ENCODE data around the gene TMPRSS13.

The TMPRSS13 gene

GRCh38 chr11:117924631-117925170 lies 4.5 kb downstream of the TMPRSS13 start:
- no peak overlapping the region for H2AFZ ChIP-seq (ENCODE audit: insufficient read depth, low read length, poor library complexity)
- H3K9me3 ChIP-seq (ENCODE audit: insufficient read depth, low read depth, low read length), result no peaks in the 10 kb centered on the region

GRCh38 chr11:117923773-117924172 lies 5.4 kb downstream of the TMPRSS13 start:
- Histone ChIP-seq H2AFZ (ENCODE audit: insufficient read depth, low read length, poor library complexity) (no peak overlapping the region), H2BK120ac (ENCODE audit: insufficient read depth, low read length, poor library complexity) (no peak overlapping the region)
- no CpG with 5 or more reads among the region's 7 CpGs for WGBS (ENCODE audit: extremely low coverage, insufficient coverage, insufficient read length)

More at GRCh38 chr11:117924631-117925170, 4.5 kb downstream of the TMPRSS13 start:
- Histone ChIP-seq H3K27me3 (ENCODE audit: insufficient read depth, low read length) (no peaks in the 10 kb centered on the region), H4K12ac (ENCODE audit: low read depth, low read length) (no peak overlapping the region), H3K14ac (ENCODE audit: low read length) (no peak overlapping the region), H3K23ac (ENCODE audit: low read length) (no peak overlapping the region), H3K4me1 (ENCODE audit: control insufficient read depth in 1 of 2, insufficient read depth in 2 of 2, low read length in 2 of 2) (peaks cover 16 to 23% of the 10 kb centered on the region in 2 experiments), H2BK120ac (ENCODE audit: insufficient read depth, low read length, poor library complexity) (no peak overlapping the region), H3K79me1 (ENCODE audit: low read length) (peaks cover 2% of the 10 kb centered on the region), H3K4me3 (ENCODE audit: low read depth, low read length) (no peak overlapping the region), H4K8ac (ENCODE audit: low read depth, low read length) (no peak overlapping the region), H3K9ac (ENCODE audit: low read length) (no peak overlapping the region), H3K36me3 (ENCODE audit: control insufficient read depth in 1 of 2, insufficient read depth in 2 of 2, low read length in 2 of 2) (no peaks in the 10 kb centered on the region), H4K91ac (ENCODE audit: low read depth, low read length) (no peak overlapping the region), H3K27ac (ENCODE audit: low read depth, low read length) (no peak overlapping the region), H2AK5ac (ENCODE audit: low read length) (no peak overlapping the region), H2BK12ac (ENCODE audit: low read length) (no peak overlapping the region), H3K4ac (ENCODE audit: low read depth, low read length) (no peak overlapping the region), H3K4me2 (ENCODE audit: low read length) (no peak overlapping the region), H3K79me2 (ENCODE audit: control insufficient read depth, insufficient read depth, low read length, poor library complexity) (no peaks in the 10 kb centered on the region), H2BK5ac (ENCODE audit: low read depth, low read length, poor library complexity) (no peak overlapping the region), H3K18ac (ENCODE audit: low read length) (no peak overlapping the region)
- WGBS (ENCODE audit: extremely low coverage, insufficient coverage, insufficient read length), result no CpG with 5 or more reads among the region's 11 CpGs
- DNase-seq, result no peak

GRCh38 chr11:117923275-117923674 lies 5.9 kb downstream of the TMPRSS13 start:
- no peak overlapping the region for H3K14ac ChIP-seq (ENCODE audit: low read length)
- H3K4me1 ChIP-seq (ENCODE audit: control insufficient read depth in 1 of 2, insufficient read depth in 2 of 2, low read length in 2 of 2), result peaks cover 6 to 14% of the 10 kb centered on the region in 2 experiments
- H3K4me2 ChIP-seq (ENCODE audit: low read length), result no peak overlapping the region
- no peak overlapping the region for H2BK12ac ChIP-seq (ENCODE audit: low read length)
- no peak for DNase-seq
- no peak overlapping the region for H3K27ac ChIP-seq (ENCODE audit: low read depth, low read length)
- no peak overlapping the region for H2BK5ac ChIP-seq (ENCODE audit: low read depth, low read length, poor library complexity)
- no peak overlapping the region for H4K8ac ChIP-seq (ENCODE audit: low read depth, low read length)
- H3K27me3 ChIP-seq (ENCODE audit: insufficient read depth, low read length), result no peaks in the 10 kb centered on the region
- H3K18ac ChIP-seq (ENCODE audit: low read length), result no peak overlapping the region
- no peak overlapping the region for H2BK120ac ChIP-seq (ENCODE audit: insufficient read depth, low read length, poor library complexity)
- H3K9me3 ChIP-seq (ENCODE audit: insufficient read depth, low read depth, low read length), result no peaks in the 10 kb centered on the region
- no peak overlapping the region for H3K4ac ChIP-seq (ENCODE audit: low read depth, low read length)
- no peak overlapping the region for H4K12ac ChIP-seq (ENCODE audit: low read depth, low read length)
- H2AFZ ChIP-seq (ENCODE audit: insufficient read depth, low read length, poor library complexity), result no peak overlapping the region
- no peak overlapping the region for H3K9ac ChIP-seq (ENCODE audit: low read length)
- H3K79me2 ChIP-seq (ENCODE audit: control insufficient read depth, insufficient read depth, low read length, poor library complexity), result no peaks in the 10 kb centered on the region
- H3K36me3 ChIP-seq (ENCODE audit: control insufficient read depth in 1 of 2, insufficient read depth in 2 of 2, low read length in 2 of 2), result no peaks in the 10 kb centered on the region
- no CpG with 5 or more reads among the region's 4 CpGs for WGBS (ENCODE audit: extremely low coverage, insufficient coverage, insufficient read length)
- no peak overlapping the region for H3K23ac ChIP-seq (ENCODE audit: low read length)
- no peak overlapping the region for H3K4me3 ChIP-seq (ENCODE audit: low read depth, low read length)
- H2AK5ac ChIP-seq (ENCODE audit: low read length), result no peak overlapping the region
- no peaks in the 10 kb centered on the region for H3K79me1 ChIP-seq (ENCODE audit: low read length)
- no peak overlapping the region for H4K91ac ChIP-seq (ENCODE audit: low read depth, low read length)

More at GRCh38 chr11:117923773-117924172, 5.4 kb downstream of the TMPRSS13 start:
- Histone ChIP-seq H3K9me3 (ENCODE audit: insufficient read depth, low read depth, low read length) (no peaks in the 10 kb centered on the region), H3K23ac (ENCODE audit: low read length) (no peak overlapping the region), H3K79me1 (ENCODE audit: low read length) (no peaks in the 10 kb centered on the region), H3K4ac (ENCODE audit: low read depth, low read length) (no peak overlapping the region), H2BK5ac (ENCODE audit: low read depth, low read length, poor library complexity) (no peak overlapping the region), H3K4me2 (ENCODE audit: low read length) (no peak overlapping the region), H3K36me3 (ENCODE audit: control insufficient read depth in 1 of 2, insufficient read depth in 2 of 2, low read length in 2 of 2) (no peaks in the 10 kb centered on the region), H3K9ac (ENCODE audit: low read length) (no peak overlapping the region), H4K8ac (ENCODE audit: low read depth, low read length) (no peak overlapping the region), H3K18ac (ENCODE audit: low read length) (no peak overlapping the region), H3K27ac (ENCODE audit: low read depth, low read length) (no peak overlapping the region), H2AK5ac (ENCODE audit: low read length) (no peak overlapping the region), H3K27me3 (ENCODE audit: insufficient read depth, low read length) (no peaks in the 10 kb centered on the region), H3K14ac (ENCODE audit: low read length) (no peak overlapping the region), H3K4me1 (ENCODE audit: control insufficient read depth in 1 of 2, insufficient read depth in 2 of 2, low read length in 2 of 2) (peaks cover 7 to 15% of the 10 kb centered on the region in 2 experiments), H4K12ac (ENCODE audit: low read depth, low read length) (no peak overlapping the region), H4K91ac (ENCODE audit: low read depth, low read length) (no peak overlapping the region), H3K4me3 (ENCODE audit: low read depth, low read length) (no peak overlapping the region), H3K79me2 (ENCODE audit: control insufficient read depth, insufficient read depth, low read length, poor library complexity) (no peaks in the 10 kb centered on the region), H2BK12ac (ENCODE audit: low read length) (no peak overlapping the region)
- no peak for DNase-seq

- Histone ChIP-seq H2AFZ (ENCODE audit: insufficient read depth, low read length, poor library complexity) (no peak overlapping the region), H3K14ac (ENCODE audit: low read length) (no peak overlapping the region), H3K23ac (ENCODE audit: low read length) (no peak overlapping the region), H3K9me3 (ENCODE audit: insufficient read depth, low read depth, low read length) (no peaks in the 10 kb centered on the region), H4K12ac (ENCODE audit: low read depth, low read length) (no peak overlapping the region), H4K91ac (ENCODE audit: low read depth, low read length) (no peak overlapping the region), H3K18ac (ENCODE audit: low read length) (no peak overlapping the region), H2BK5ac (ENCODE audit: low read depth, low read length, poor library complexity) (no peak overlapping the region), H3K9ac (ENCODE audit: low read length) (no peak overlapping the region), H3K4me2 (ENCODE audit: low read length) (no peak overlapping the region), H4K8ac (ENCODE audit: low read depth, low read length) (no peak overlapping the region), H2AK5ac (ENCODE audit: low read length) (no peak overlapping the region), H3K27me3 (ENCODE audit: insufficient read depth, low read length) (no peaks in the 10 kb centered on the region), H2BK120ac (ENCODE audit: insufficient read depth, low read length, poor library complexity) (no peak overlapping the region), H3K4ac (ENCODE audit: low read depth, low read length) (no peak overlapping the region), H3K4me3 (ENCODE audit: low read depth, low read length) (no peak overlapping the region), H3K36me3 (ENCODE audit: control insufficient read depth in 1 of 2, insufficient read depth in 2 of 2, low read length in 2 of 2) (no peaks in the 10 kb centered on the region), H2BK12ac (ENCODE audit: low read length) (no peak overlapping the region), H3K79me1 (ENCODE audit: low read length) (no peaks in the 10 kb centered on the region), H3K79me2 (ENCODE audit: control insufficient read depth, insufficient read depth, low read length, poor library complexity) (no peaks in the 10 kb centered on the region), H3K4me1 (ENCODE audit: control insufficient read depth in 1 of 2, insufficient read depth in 2 of 2, low read length in 2 of 2) (peaks cover 6 to 14% of the 10 kb centered on the region in 2 experiments), H3K27ac (ENCODE audit: low read depth, low read length) (no peak overlapping the region)
- no peak for DNase-seq
- WGBS (ENCODE audit: extremely low coverage, insufficient coverage, insufficient read length), result no CpG with 5 or more reads among the region's 5 CpGs
Observed at GRCh38 chr11:117921893-117922292, 7.3 kb downstream of the TMPRSS13 start.

Data from trophoblast cell (in vitro differentiated cells and primary cell).